WTC11 (cell line): ENCODE measurements around the gene SYT13. TPM values are rescaled to one million over a fixed set of nuclear protein-coding genes. Genes with fewer than 3 reads are reported as not detected.

Experiments used
- ATAC-seq: fragments of 200-7000 bp; cut with Tn5 transposase; 2 replicates; pipeline ENCODE4 v1.10.0; 2021; ENCODE audit warnings: mild to moderate bottlenecking, moderate library complexity
- CTCF ChIA-PET: fragments of 300-600 bp; sonication (Branson Sonifier 250); formaldehyde crosslinking; loops from one replicate; lab custom pipeline; 2021; ENCODE audit warnings: antibody characterized with exemption; lab: Charles Lee
- POLR2A ChIA-PET: fragments of 350-600 bp; sonication (Branson Sonifier 250); formaldehyde crosslinking; loops from one replicate; lab custom pipeline; 2021; ENCODE audit warnings: antibody characterized with exemption; lab: Charles Lee
- DNase-seq: peaks from one replicate; pipeline ENCODE4 v3.0.0; 2021; ENCODE audit warnings: low spot score
- H3K27ac Mint-ChIP-seq: 2 replicates; pipeline ENCODE4 v1.8.0; 2021; ENCODE audit warnings: mixed read lengths
- H3K27me3 Mint-ChIP-seq: 2 replicates; pipeline ENCODE4 v1.8.0; 2021; ENCODE audit warnings: low read depth, mild to moderate bottlenecking, moderate library complexity, mixed read lengths
- H3K36me3 Mint-ChIP-seq: 2 replicates; pipeline ENCODE4 v1.8.0; 2021; ENCODE audit warnings: mixed read lengths
- H3K4me1 Mint-ChIP-seq: 2 replicates; pipeline ENCODE4 v1.8.0; 2022; ENCODE audit warnings: mixed read lengths
- H3K4me3 Mint-ChIP-seq: 2 replicates; pipeline ENCODE4 v1.8.0; 2021; ENCODE audit warnings: mild to moderate bottlenecking, moderate library complexity, mixed read lengths
- H3K9me3 Mint-ChIP-seq: 2 replicates; pipeline ENCODE4 v1.8.0; 2021; ENCODE audit warnings: mixed read lengths
- ATF1 ChIP-seq: sonication (generic); formaldehyde crosslinking; IDR thresholded peaks from 2 replicates; pipeline ENCODE4 v1.8.1; 2023; ENCODE audit warnings: mild to moderate bottlenecking, moderate library complexity, missing genetic modification reagents
- CBFB ChIP-seq: sonication (generic); formaldehyde crosslinking; IDR thresholded peaks from 2 replicates; pipeline ENCODE4 v1.8.1; 2022; ENCODE audit warnings: mild to moderate bottlenecking, low read depth, missing genetic modification reagents
- CREB1 ChIP-seq: sonication (generic); formaldehyde crosslinking; IDR thresholded peaks from 2 replicates; pipeline ENCODE4 v1.8.0; 2023; ENCODE audit warnings: mild to moderate bottlenecking, missing genetic modification reagents
- CREM ChIP-seq: sonication (generic); formaldehyde crosslinking; IDR thresholded peaks from 2 replicates; pipeline ENCODE4 v1.8.1; 2022; ENCODE audit warnings: mild to moderate bottlenecking, missing genetic modification reagents, moderate library complexity
- EMX1 ChIP-seq: fragments of 250-450 bp; sonication (Bioruptor Pico); IDR thresholded peaks from 2 replicates; pipeline ENCODE4 v1.8.0; 2021; ENCODE audit warnings: mild to moderate bottlenecking
- FOXK1 ChIP-seq: sonication (generic); formaldehyde crosslinking; IDR thresholded peaks from 2 replicates; pipeline ENCODE4 v1.8.0; 2022; ENCODE audit warnings: mild to moderate bottlenecking, moderate library complexity, missing genetic modification reagents
- FOXP1 ChIP-seq: sonication (generic); formaldehyde crosslinking; IDR thresholded peaks from 2 replicates; pipeline ENCODE4 v1.8.0; 2022; ENCODE audit warnings: missing genetic modification reagents, mild to moderate bottlenecking, moderate library complexity, borderline replicate concordance
- GRHL2 ChIP-seq: fragments of 250-450 bp; sonication (Bioruptor Pico); IDR thresholded peaks from 2 replicates; pipeline ENCODE4 v1.8.0; 2022; ENCODE audit warnings: mild to moderate bottlenecking, moderate library complexity; ENCODE audit not compliant: insufficient replicate concordance, severe bottlenecking
- GTF2I ChIP-seq: fragments of 250-450 bp; sonication (Bioruptor Pico); conservative IDR thresholded peaks from 2 replicates; pipeline ENCODE4 v1.4.0; 2021; ENCODE audit warnings: mild to moderate bottlenecking
- JAZF1 ChIP-seq: fragments of 250-450 bp; sonication (Bioruptor Pico); IDR thresholded peaks from 2 replicates; pipeline ENCODE4 v1.9.0; 2021; ENCODE audit warnings: moderate library complexity, mild to moderate bottlenecking, inconsistent platforms
- JUN ChIP-seq: sonication (generic); formaldehyde crosslinking; IDR thresholded peaks from 2 replicates; pipeline ENCODE4 v1.8.0; 2023; ENCODE audit warnings: mild to moderate bottlenecking, missing genetic modification reagents
- MYBL2 ChIP-seq: sonication (generic); formaldehyde crosslinking; IDR thresholded peaks from 2 replicates; pipeline ENCODE4 v1.8.1; 2023; ENCODE audit warnings: mild to moderate bottlenecking, moderate library complexity, missing genetic modification reagents
- PRRX2 ChIP-seq: fragments of 250-450 bp; sonication (Bioruptor Pico); IDR thresholded peaks from 2 replicates; pipeline ENCODE4 v1.8.0; 2021; ENCODE audit warnings: mild to moderate bottlenecking
- RELA ChIP-seq: sonication (generic); formaldehyde crosslinking; IDR thresholded peaks from 2 replicates; pipeline ENCODE4 v1.8.1; 2022; ENCODE audit warnings: missing genetic modification reagents, mild to moderate bottlenecking, borderline replicate concordance
- RORB ChIP-seq: fragments of 250-450 bp; sonication (Bioruptor Pico); IDR thresholded peaks from 2 replicates; pipeline ENCODE4 v1.9.0; 2021; ENCODE audit warnings: mild to moderate bottlenecking
- SMAD4 ChIP-seq: sonication (generic); formaldehyde crosslinking; IDR thresholded peaks from 2 replicates; pipeline ENCODE4 v1.8.0; 2022; ENCODE audit warnings: mild to moderate bottlenecking, missing genetic modification reagents
- TCF7 ChIP-seq: sonication (generic); formaldehyde crosslinking; IDR thresholded peaks from 2 replicates; pipeline ENCODE4 v1.8.0; 2022; ENCODE audit warnings: mild to moderate bottlenecking, low read depth, missing genetic modification reagents, moderate library complexity
- ZNF138 ChIP-seq: sonication (generic); formaldehyde crosslinking; conservative IDR thresholded peaks from 2 replicates; pipeline ENCODE4 v1.8.1; 2022; ENCODE audit warnings: mild to moderate bottlenecking, moderate library complexity, missing genetic modification reagents
- total RNA-seq: library from RNA; stranded (reverse); gene quantifications from 3 replicates; pipeline ENCODE4 v1.2.3, GENCODE V29; 2021
- TF ChIP-seq, protein P1 (sequence below): sonication (generic); formaldehyde crosslinking; IDR thresholded peaks from 2 replicates; pipeline ENCODE4 v1.8.0; 2023; ENCODE audit warnings: missing genetic modification reagents, mild to moderate bottlenecking, borderline replicate concordance
- TF ChIP-seq, protein P2 (sequence below): fragments of 250-450 bp; sonication (Bioruptor Pico); conservative IDR thresholded peaks from 2 replicates; pipeline ENCODE4 v1.9.0; 2021; ENCODE audit warnings: mild to moderate bottlenecking
- TF ChIP-seq, protein P3 (sequence below): sonication (generic); formaldehyde crosslinking; IDR thresholded peaks from 2 replicates; pipeline ENCODE4 v1.8.1; 2022; ENCODE audit warnings: mild to moderate bottlenecking, missing genetic modification reagents, moderate library complexity, borderline replicate concordance
- TF ChIP-seq, protein P4 (sequence below): sonication (generic); formaldehyde crosslinking; IDR thresholded peaks from 2 replicates; pipeline ENCODE4 v1.8.1; 2022; ENCODE audit warnings: low read depth, mild to moderate bottlenecking, moderate library complexity, missing genetic modification reagents, borderline replicate concordance
- TF ChIP-seq, protein P5 (sequence below): sonication (generic); formaldehyde crosslinking; IDR thresholded peaks from 2 replicates; pipeline ENCODE4 v1.8.1; 2023; ENCODE audit warnings: mild to moderate bottlenecking, missing genetic modification reagents, moderate library complexity

SYT13 gene
- total RNA-seq, 1 experiment from 2014 or later, result 10.8 TPM

DNA sequence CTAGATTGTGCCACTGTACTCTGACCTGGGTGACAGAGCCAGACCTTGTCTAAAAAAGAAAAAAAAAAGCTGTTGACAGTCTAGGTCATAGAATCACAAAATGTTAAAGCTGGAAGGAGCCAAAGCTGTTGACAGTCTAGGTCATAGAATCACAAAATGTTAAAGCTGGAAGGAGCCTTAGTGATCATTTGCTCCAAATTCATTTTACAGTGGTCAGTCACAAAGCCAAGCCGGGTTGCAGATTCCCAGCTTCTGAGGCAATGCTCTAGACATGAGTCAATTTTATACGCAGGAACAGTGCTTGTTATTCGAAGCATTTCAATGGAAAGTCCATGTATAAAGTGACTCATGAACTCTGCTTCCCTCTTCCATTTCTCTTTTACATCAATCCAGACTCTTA is 47.4 kb downstream of the SYT13 start (continued):
- TF ChIP-seq, protein P1, sequence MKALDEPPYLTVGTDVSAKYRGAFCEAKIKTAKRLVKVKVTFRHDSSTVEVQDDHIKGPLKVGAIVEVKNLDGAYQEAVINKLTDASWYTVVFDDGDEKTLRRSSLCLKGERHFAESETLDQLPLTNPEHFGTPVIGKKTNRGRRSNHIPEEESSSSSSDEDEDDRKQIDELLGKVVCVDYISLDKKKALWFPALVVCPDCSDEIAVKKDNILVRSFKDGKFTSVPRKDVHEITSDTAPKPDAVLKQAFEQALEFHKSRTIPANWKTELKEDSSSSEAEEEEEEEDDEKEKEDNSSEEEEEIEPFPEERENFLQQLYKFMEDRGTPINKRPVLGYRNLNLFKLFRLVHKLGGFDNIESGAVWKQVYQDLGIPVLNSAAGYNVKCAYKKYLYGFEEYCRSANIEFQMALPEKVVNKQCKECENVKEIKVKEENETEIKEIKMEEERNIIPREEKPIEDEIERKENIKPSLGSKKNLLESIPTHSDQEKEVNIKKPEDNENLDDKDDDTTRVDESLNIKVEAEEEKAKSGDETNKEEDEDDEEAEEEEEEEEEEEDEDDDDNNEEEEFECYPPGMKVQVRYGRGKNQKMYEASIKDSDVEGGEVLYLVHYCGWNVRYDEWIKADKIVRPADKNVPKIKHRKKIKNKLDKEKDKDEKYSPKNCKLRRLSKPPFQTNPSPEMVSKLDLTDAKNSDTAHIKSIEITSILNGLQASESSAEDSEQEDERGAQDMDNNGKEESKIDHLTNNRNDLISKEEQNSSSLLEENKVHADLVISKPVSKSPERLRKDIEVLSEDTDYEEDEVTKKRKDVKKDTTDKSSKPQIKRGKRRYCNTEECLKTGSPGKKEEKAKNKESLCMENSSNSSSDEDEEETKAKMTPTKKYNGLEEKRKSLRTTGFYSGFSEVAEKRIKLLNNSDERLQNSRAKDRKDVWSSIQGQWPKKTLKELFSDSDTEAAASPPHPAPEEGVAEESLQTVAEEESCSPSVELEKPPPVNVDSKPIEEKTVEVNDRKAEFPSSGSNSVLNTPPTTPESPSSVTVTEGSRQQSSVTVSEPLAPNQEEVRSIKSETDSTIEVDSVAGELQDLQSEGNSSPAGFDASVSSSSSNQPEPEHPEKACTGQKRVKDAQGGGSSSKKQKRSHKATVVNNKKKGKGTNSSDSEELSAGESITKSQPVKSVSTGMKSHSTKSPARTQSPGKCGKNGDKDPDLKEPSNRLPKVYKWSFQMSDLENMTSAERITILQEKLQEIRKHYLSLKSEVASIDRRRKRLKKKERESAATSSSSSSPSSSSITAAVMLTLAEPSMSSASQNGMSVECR (CRISPR knock-in tag), result no peak
- no peak for TF ChIP-seq GTF2I (CRISPR knock-in tag)
- TF ChIP-seq, protein P2, sequence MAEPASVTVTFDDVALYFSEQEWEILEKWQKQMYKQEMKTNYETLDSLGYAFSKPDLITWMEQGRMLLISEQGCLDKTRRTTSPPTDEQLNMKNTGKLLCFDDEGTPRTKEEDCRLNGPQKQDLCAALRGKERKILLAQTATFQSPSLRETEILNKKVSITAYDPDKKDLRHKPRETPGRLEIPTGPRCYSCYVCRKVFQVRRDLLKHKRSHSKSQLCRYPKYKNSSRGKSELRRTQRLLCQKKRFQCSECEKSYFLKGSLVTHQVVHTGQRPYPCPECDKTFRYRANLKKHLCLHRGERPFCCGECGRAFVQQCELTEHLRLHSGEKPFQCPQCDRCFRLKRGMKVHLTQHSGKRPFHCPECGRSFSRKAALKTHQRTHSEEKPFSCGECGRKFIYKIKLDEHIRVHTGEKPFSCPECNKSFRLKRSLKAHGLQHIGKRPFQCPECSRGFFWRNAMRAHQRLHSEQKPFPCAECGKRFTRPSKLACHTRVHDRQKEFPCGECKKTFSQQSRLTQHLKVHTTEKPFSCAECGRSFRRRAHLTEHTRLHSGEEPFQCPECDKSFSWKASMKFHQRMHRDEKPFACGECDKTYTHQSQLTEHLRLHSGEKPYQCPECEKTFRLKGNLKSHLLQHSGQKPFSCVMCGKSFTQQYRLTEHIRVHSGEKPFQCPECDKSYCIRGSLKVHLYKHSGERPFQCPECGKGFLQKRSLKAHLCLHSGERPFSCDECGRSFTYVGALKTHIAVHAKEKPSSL, result no peak
- TF ChIP-seq ZNF138, result no peak
- no peak for TF ChIP-seq TCF7
- TF ChIP-seq, protein P3, sequence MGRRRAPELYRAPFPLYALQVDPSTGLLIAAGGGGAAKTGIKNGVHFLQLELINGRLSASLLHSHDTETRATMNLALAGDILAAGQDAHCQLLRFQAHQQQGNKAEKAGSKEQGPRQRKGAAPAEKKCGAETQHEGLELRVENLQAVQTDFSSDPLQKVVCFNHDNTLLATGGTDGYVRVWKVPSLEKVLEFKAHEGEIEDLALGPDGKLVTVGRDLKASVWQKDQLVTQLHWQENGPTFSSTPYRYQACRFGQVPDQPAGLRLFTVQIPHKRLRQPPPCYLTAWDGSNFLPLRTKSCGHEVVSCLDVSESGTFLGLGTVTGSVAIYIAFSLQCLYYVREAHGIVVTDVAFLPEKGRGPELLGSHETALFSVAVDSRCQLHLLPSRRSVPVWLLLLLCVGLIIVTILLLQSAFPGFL, result no peak
- TF ChIP-seq MYBL2, result no peak
- no peak for TF ChIP-seq CBFB (CRISPR knock-in tag)
- TF ChIP-seq RELA (CRISPR knock-in tag), result no peak
- no peak for TF ChIP-seq PRRX2
- no peak for TF ChIP-seq CREM
- no peak for TF ChIP-seq FOXP1 (CRISPR knock-in tag)
- TF ChIP-seq, all 79 proteins: peak for 0

DNA sequence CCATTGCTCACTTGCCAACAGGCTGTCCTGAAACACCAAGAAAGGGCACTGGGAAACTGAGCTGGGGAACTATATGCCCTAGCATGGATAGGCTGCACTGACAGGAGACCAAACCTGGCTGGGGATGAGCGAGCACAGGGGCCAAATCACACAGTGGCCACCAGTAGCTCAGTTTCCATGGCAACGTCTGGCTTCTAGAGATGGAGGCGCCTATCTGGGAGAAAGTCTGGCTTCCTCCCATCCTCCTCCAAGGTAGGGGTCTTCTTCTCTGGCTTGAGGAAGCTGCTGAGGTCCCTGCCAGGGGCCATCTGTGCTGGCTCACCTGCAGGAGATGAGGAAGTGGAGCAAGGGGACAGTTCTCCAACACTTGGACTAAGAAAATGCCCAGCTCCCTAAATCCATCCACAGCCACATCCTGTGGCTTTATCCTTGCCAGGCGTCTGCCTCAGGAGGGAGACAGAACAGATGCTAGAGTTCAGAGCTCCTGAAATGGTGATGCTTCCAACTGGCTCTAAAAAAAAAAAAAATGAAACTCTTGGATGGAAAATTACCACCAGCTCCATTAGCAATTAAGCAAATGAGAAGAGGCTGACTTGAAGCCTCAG is 48.3 kb downstream of the SYT13 start:
- peaks cover 11% of the 10 kb centered on the region for H3K9me3 Mint-ChIP-seq
- ATAC-seq (no peak), DNase-seq (no peak)
- no peak overlapping the region for H3K27ac Mint-ChIP-seq
- peaks cover 12% of the 10 kb centered on the region for H3K27me3 Mint-ChIP-seq
- no peaks in the 10 kb centered on the region for H3K36me3 Mint-ChIP-seq
- peaks cover 4% of the 10 kb centered on the region for H3K4me1 Mint-ChIP-seq
- POLR2A ChIA-PET, result no interaction called here
- CTCF ChIA-PET, result interaction anchor here (0.5 to 2.7 kb wide), 7 partner anchors 10 to 301 kb away, joined by 3 to 19 read pairs (median 4); no protein-coding TSS in a partner anchor
- H3K4me3 Mint-ChIP-seq, result no peak overlapping the region
- TF ChIP-seq CREB1 (CRISPR knock-in tag), result no peak
- TF ChIP-seq ATF1, result no peak
- TF ChIP-seq, protein P3, result no peak
- no peak for TF ChIP-seq GRHL2 (CRISPR knock-in tag)
- TF ChIP-seq FOXP1 (CRISPR knock-in tag), result no peak
- TF ChIP-seq, protein P4, sequence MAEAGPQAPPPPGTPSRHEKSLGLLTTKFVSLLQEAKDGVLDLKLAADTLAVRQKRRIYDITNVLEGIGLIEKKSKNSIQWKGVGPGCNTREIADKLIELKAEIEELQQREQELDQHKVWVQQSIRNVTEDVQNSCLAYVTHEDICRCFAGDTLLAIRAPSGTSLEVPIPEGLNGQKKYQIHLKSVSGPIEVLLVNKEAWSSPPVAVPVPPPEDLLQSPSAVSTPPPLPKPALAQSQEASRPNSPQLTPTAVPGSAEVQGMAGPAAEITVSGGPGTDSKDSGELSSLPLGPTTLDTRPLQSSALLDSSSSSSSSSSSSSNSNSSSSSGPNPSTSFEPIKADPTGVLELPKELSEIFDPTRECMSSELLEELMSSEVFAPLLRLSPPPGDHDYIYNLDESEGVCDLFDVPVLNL (CRISPR knock-in tag), result no peak
- no peak for TF ChIP-seq FOXK1 (CRISPR knock-in tag)
- no peak for TF ChIP-seq GTF2I (CRISPR knock-in tag)
- no peak for TF ChIP-seq JUN (CRISPR knock-in tag)
- TF ChIP-seq RORB (CRISPR knock-in tag), result no peak
- TF ChIP-seq SMAD4 (CRISPR knock-in tag), result no peak
- TF ChIP-seq JAZF1 (CRISPR knock-in tag), result no peak
- TF ChIP-seq, protein P5, sequence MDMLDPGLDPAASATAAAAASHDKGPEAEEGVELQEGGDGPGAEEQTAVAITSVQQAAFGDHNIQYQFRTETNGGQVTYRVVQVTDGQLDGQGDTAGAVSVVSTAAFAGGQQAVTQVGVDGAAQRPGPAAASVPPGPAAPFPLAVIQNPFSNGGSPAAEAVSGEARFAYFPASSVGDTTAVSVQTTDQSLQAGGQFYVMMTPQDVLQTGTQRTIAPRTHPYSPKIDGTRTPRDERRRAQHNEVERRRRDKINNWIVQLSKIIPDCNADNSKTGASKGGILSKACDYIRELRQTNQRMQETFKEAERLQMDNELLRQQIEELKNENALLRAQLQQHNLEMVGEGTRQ (CRISPR knock-in tag), result no peak
- TF ChIP-seq EMX1 (CRISPR knock-in tag), result no peak
- no peak for TF ChIP-seq TCF7
